HG02571 (cell line): ENCODE results near the gene FBXL20.
"Not testable (repeated sequence)": the region's sequence is repeated elsewhere in the genome, so short reads cannot be mapped to it uniquely, and the experiment has no call there.

Experiments used
- ATAC-seq: cut with Tn5 transposase; IDR thresholded peaks from one replicate; pipeline ENCODE4 v1.9.1; 2021; ENCODE audit warnings: mild to moderate bottlenecking, moderate library complexity; ENCODE audit not compliant: unreplicated experiment

Gene FBXL20

GRCh38 chr17:39385040-39385439 is 16.4 kb downstream of the FBXL20 start:
- no peak for ATAC-seq

GRCh38 chr17:39380144-39380543 is 21.3 kb downstream of the FBXL20 start:
- ATAC-seq: no peak

- ATAC-seq: no peak
Observed at GRCh38 chr17:39376434-39376833, 25.0 kb downstream of the FBXL20 start.

DNA sequence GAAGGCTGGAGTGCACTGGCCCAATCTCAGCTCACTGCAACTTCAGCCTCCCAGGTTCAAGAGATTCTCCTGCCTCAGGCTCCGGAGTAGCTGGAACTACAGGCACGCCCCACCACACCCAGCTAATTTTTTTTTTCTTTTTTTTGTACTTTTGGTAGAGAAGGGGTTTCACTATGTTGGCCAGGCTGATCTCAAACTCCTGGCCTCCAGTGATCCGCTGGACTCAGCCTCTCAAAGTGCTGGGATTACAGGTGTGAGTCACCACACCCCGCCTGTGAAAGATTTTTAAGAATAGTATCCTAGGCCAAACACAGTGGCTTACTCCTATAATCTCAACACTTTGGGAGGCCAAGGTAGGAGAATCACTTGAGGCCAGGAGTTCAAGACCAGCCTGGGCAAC is 33.6 kb downstream of the FBXL20 start:
- not testable (repeated sequence) for ATAC-seq

GRCh38 chr17:39365872-39366271 is 35.6 kb downstream of the FBXL20 start:
- no peak for ATAC-seq

- ATAC-seq: no peak
Observed at GRCh38 chr17:39365242-39365641, 36.2 kb downstream of the FBXL20 start.

- ATAC-seq: no peak
Observed at GRCh38 chr17:39364236-39365025, 37.0 kb downstream of the FBXL20 start.

DNA sequence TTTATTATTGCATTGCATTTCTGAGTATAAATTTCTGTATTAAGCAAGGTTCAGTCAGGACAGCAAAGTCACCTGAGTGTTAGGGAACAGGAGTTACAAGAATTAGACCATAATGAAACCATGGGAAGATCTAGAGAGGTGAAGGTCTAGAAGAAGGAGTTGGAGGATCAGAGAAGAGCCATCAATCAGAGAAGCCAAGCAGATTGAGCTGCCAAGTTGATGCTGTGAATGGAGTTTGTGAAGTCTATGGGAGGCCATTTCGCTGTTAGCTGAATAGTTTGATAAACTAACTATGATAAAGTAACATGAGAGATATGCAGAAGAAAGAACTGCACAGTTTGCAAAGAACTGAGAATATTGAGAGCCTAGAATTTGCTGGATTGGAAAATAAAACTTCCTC is 40.4 kb downstream of the FBXL20 start:
- ATAC-seq: no peak

DNA sequence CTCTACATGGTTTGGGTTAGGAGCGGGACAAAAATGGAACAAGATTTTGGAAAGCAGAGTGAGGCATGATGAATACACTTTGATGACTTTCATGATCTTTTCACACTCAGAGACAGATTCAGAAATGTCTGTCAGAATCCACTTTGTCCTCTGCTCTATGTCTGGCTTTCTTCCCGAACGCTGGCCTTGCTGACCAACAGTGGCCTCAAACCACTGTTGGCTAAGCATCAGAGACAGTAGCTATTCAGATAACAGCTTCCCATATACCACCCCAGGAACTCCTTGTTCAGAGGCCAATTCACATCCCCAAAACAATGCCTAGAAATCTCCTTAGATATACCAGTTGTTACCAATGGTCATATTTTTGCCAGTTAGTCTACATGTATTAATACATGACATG is 40.9 kb downstream of the FBXL20 start:
- ATAC-seq: no peak

GRCh38 chr17:39359994-39360393 is 41.4 kb downstream of the FBXL20 start:
- ATAC-seq: no peak

DNA sequence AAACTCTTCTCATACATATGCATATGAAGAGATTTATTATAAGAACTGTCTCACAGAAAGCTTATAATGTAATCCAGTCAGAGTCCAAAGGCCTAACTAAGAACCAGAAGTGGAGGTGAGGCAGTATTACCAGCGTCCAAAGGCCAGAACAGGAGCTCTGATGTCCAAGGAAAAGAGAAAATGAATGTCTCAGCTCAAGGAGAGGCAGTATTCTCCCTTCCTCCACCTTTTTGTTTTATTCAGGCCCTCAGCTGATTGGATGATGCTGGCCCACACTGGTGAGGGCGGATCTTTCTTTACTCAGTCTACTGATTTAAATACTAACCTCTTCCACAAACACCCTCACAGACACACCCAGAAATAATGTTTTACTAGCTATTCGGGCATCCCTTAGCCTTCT is 43.4 kb downstream of the FBXL20 start:
- ATAC-seq: no peak

DNA sequence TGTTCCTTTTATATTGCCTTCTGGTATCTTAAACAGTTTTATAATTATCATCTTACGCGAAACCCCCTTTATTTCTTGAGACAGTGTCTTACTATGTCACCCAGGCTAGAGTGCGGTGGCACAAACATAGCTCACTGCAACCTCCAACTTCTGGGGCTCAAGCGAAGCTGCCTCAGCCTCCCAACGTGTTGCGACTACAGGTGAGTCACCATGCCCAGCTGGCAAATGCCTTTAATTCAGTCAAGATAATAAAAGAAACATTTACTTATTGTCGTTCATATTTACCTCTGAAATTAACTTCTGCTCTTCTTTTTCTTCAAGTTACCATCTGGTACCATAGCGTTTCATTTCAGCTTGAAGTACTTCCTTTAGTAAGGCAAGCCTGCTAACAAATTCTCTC is 43.9 kb downstream of the FBXL20 start:
- ATAC-seq: no peak

DNA sequence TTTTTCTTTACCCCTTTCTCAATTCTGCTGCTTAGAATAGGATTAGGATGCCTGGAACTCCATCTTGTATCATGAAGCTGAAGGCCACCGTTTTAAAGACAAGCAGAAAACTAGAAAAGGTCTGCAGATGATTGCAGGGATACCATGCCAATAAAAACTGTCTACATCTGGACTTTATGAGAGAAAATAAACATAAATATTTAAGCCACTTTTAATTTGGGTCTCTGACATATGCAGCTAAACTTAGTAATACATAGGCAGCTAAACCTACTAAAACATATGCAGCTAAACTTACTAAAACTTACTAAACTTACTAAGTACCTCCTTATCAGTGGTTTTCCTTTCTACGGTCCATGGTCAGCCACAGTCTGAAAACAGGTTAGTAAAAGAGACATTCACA is 48.4 kb downstream of the FBXL20 start:
- no peak for ATAC-seq

DNA sequence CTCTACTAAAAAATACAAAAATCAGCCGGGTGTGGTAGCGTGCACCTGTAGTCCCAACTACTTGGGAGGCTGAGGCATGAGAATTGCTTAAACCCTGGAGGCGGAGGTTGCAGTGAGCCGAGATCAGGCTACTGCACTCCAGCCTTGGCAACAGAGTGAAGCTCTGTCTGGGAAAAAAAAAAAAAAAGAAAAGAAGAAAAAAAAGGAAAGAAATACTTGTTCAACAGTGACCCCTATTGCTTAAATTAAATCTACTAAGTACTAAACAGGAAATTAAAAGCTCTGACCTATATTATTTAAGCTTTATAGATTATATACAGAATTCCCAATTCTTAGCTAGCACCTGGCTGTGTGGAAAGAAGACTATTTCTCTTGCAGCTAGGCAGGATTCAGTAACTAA is 48.9 kb downstream of the FBXL20 start:
- no peak for ATAC-seq

DNA sequence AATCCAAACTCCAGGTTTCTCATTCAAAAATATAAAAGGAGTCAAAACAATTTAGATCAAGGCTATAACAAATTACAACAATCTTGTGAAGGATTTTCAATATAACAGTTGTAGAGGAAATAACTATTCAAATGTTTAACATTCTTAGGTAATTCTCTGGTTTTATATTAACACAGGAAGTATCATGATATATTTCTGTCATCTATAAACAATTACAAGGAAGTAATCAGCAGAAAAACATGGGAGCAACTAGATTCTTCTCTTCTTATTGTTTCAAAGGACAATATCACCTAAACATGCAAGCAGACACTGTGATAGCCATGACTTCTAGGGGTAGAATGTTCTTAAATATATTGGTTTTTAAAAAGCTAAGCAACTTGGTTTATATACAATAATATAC is 49.9 kb downstream of the FBXL20 start:
- ATAC-seq: no peak

- ATAC-seq: no peak
Observed at GRCh38 chr17:39349246-39349645, 52.2 kb downstream of the FBXL20 start.

- ATAC-seq: not testable (repeated sequence)
Observed at GRCh38 chr17:39346863-39347262, 54.6 kb downstream of the FBXL20 start.

- no peak for ATAC-seq
Observed at GRCh38 chr17:39341541-39341940, 59.9 kb downstream of the FBXL20 start.

- no peak for ATAC-seq
Observed at GRCh38 chr17:39340731-39341130, 60.7 kb downstream of the FBXL20 start.

- ATAC-seq: no peak
Observed at GRCh38 chr17:39339272-39339671, 62.2 kb downstream of the FBXL20 start.

- ATAC-seq: not testable (repeated sequence)
Observed at GRCh38 chr17:39337649-39338048, 63.8 kb downstream of the FBXL20 start.

GRCh38 chr17:39335704-39336223 is 65.7 kb downstream of the FBXL20 start:
- no peak for ATAC-seq
